Prostate gland (tissue), 2 donors: Measurements from ENCODE around the gene SOX10. TPM values are rescaled to one million over a fixed set of nuclear protein-coding genes. Genes with fewer than 3 reads are reported as not detected.

Experiments used
- DNase-seq: peaks from one replicate; pipeline ENCODE4 v3.0.0-alpha.2; 2019; ENCODE audit warnings: low spot score
- H3K27ac ChIP-seq, 2 donors: fragments of 200-600 bp; sonication (generic); 2 replicates each; pipeline ENCODE4 v1.5.1; 2017 to 2019
- H3K27me3 ChIP-seq: fragments of 200-600 bp; sonication (generic); replicated peaks from 2 replicates; pipeline ENCODE4 v1.5.1; 2019; ENCODE audit not compliant: insufficient read depth
- H3K36me3 ChIP-seq, 2 donors: fragments of 200-600 bp; sonication (generic); 1 replicate in 1 of 2; 2 replicates in 1 of 2; pipeline versions ENCODE4 v1.5.1 to v1.8.1; 2017 to 2019
- H3K4me1 ChIP-seq: fragments of 200-600 bp; sonication (generic); replicated peaks from 2 replicates; pipeline ENCODE4 v1.5.1; 2019
- H3K4me3 ChIP-seq, 2 donors: fragments of 200-600 bp; sonication (generic); 2 replicates each; pipeline ENCODE4 v1.5.1; 2017 to 2019
- H3K9me3 ChIP-seq: fragments of 200-600 bp; sonication (generic); 2 replicates; pipeline ENCODE4 v1.5.1; 2017
- CTCF ChIP-seq, 4 experiments: fragments of 200-600 bp in 2 of 4; fragments of 450-650 bp in 2 of 4; sonication (generic) in 2 of 4; IDR thresholded peaks; 1 replicate in 3 of 4; 2 replicates in 1 of 4; pipeline ENCODE4 v1.5.1; 2016 to 2019; ENCODE audit warnings: antibody characterized with exemption in 4 of 4, mild to moderate bottlenecking in 2 of 4, moderate library complexity in 2 of 4
- POLR2A ChIP-seq: fragments of 450-650 bp; IDR thresholded peaks from one replicate; pipeline ENCODE4 v1.6.1; 2016; ENCODE audit warnings: antibody characterized with exemption, mild to moderate bottlenecking
- POLR2AphosphoS5 ChIP-seq: sonication (generic); formaldehyde crosslinking; IDR thresholded peaks from one replicate; pipeline ENCODE4 v1.6.1; 2017; ENCODE audit warnings: antibody characterized with exemption
- WGBS: methylation state at CpG from one replicate; pipeline ENCODE4 v1.1.5; 2018; 5-methylcytosine and 5-hydroxymethylcytosine counted together
- intact Hi-C: fragments of 100-400 bp; cut with DNase I; formaldehyde crosslinking; loops from one replicate; pipeline ENCODE4 v1.14.2; 2022
- total RNA-seq, 2 donors: library from RNA; depleted of rRNA; stranded (reverse); fragments of >200 nt; gene quantifications; one replicate each; pipeline ENCODE4 v1.1.0, GENCODE V29; 2016

Gene SOX10
- total RNA-seq, 2 donors from 2014 or later = 3.3 to 8.1 TPM

- H3K27me3 ChIP-seq = no peaks in the 10 kb centered on the region
- H3K4me3 ChIP-seq = no peak overlapping the region
- peak; percentile 76 to 98 (median 96) for TF ChIP-seq CTCF (IDR thresholded peaks at IDR 0.05)
- TF ChIP-seq POLR2AphosphoS5 = peak; percentile 86
- peak; percentile 22 for TF ChIP-seq POLR2A
- peak overlapping the region; percentile 49 to 64 for H3K27ac ChIP-seq
- peak; percentile 89 for DNase-seq
- 8% methylated on average over 13 of the region's 13 CpGs for WGBS
- peaks cover 17% of the 10 kb centered on the region for H3K4me1 ChIP-seq
- no peaks in the 10 kb centered on the region for H3K9me3 ChIP-seq
- intact Hi-C loops = loop anchor here (2.0 kb wide), 1 partner anchor 27 kb away; the partner anchor contains the start of gene MICALL1
- H3K36me3 ChIP-seq = peaks cover 0 to 5% of the 10 kb centered on the region in 2 donors
Measured at GRCh38 chr22:37933711-37934376, 50.5 kb downstream of the SOX10 start.

DNA sequence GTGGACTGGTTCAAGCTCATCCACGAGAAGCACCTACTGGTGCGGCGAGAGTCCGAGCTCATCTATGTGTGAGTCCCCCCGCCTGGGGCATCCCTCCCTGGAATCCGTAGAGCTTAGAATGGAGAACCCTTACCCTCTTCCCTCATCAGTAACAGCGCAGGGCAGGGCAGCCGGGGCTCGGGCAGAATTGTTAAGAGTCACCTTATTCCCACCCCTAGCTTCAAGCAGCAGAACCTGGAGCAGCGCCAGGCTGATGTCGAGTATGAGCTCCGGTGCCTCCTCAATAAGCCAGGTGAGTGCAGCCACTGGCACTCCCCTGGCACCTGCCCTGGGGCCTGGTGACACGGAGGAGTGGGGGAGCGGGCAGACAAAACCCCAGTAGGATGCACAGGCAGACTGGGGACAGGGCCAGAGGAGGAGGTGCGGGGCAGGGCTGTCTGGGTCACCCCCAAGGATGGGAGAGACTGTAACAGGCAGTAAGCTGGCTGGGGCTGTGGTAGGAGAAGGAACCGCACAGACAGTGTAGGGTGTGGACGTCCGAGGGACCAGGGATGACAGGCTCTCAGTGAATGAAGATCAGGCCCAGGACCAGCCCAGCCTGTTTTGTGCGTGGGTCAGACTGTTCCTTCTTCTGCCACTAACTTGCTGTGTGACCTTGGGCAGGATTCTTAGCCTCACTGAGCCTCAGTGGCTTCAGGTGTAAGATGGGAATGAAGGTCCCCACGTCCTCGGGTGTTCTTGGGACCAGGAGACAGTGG, 51.4 kb downstream of the SOX10 start:
- H3K27me3 ChIP-seq = no peaks in the 10 kb centered on the region
- H3K4me3 ChIP-seq = no peak overlapping the region
- no peak for TF ChIP-seq POLR2A
- no peak for TF ChIP-seq CTCF (IDR thresholded peaks at IDR 0.05)
- TF ChIP-seq POLR2AphosphoS5 = no peak
- peaks cover 17% of the 10 kb centered on the region for H3K4me1 ChIP-seq
- no peaks in the 10 kb centered on the region for H3K9me3 ChIP-seq
- DNase-seq = no peak
- intact Hi-C loops = loop anchor here (1.0 to 2.0 kb wide), 2 partner anchors 26 to 44 kb away; partner anchors contain the start of gene MICALL1
- 63% methylated on average over 21 of the region's 21 CpGs for WGBS
- peak overlapping the region; percentile 49 to 64 for H3K27ac ChIP-seq
- H3K36me3 ChIP-seq = peaks cover 0 to 8% of the 10 kb centered on the region in 2 donors

- H3K27ac ChIP-seq = peak overlapping the region in 1 of 2 donors; percentile 64
- DNase-seq = no peak
- H3K9me3 ChIP-seq = no peaks in the 10 kb centered on the region
- intact Hi-C loops = loop anchor here (1.0 to 2.0 kb wide), 2 partner anchors 26 to 43 kb away; partner anchors contain the start of gene MICALL1
- H3K4me1 ChIP-seq = peaks cover 17% of the 10 kb centered on the region
- no peaks in the 10 kb centered on the region for H3K27me3 ChIP-seq
- peaks cover 0 to 4% of the 10 kb centered on the region in 2 donors for H3K36me3 ChIP-seq
- 86% methylated on average over 10 of the region's 10 CpGs for WGBS
- no peak for TF ChIP-seq POLR2AphosphoS5
- no peak overlapping the region for H3K4me3 ChIP-seq
Measured at GRCh38 chr22:37932401-37932800, 52.0 kb downstream of the SOX10 start.

- DNase-seq = no peak
- 79% methylated on average over 6 of the region's 6 CpGs for WGBS
Measured at GRCh38 chr22:37931893-37932389, 52.4 kb downstream of the SOX10 start.

More at GRCh38 chr22:37931893-37932389, 52.4 kb downstream of the SOX10 start:
- no peaks in the 10 kb centered on the region for H3K9me3 ChIP-seq
- no peak overlapping the region for H3K4me3 ChIP-seq
- H3K27me3 ChIP-seq = no peaks in the 10 kb centered on the region
- no peak overlapping the region for H3K27ac ChIP-seq
- TF ChIP-seq POLR2AphosphoS5 = no peak
- TF ChIP-seq POLR2A = no peak
- no peak for TF ChIP-seq CTCF (IDR thresholded peaks at IDR 0.05)
- peaks cover 0 to 8% of the 10 kb centered on the region in 2 donors for H3K36me3 ChIP-seq
- intact Hi-C loops = loop anchor here (1.0 to 2.0 kb wide), 2 partner anchors 25 to 43 kb away; partner anchors contain the start of gene MICALL1
- peaks cover 17% of the 10 kb centered on the region for H3K4me1 ChIP-seq
